T-helper 2 cell treated with Interferon-gamma antibody and Interleukin-4, amounts not matched to agents 5 μg/mL and 100 μg/mL, for 36 hours (primary cell): ENCODE results near the gene PGLYRP3.
"Not testable (repeated sequence)": the region's sequence is repeated elsewhere in the genome, so short reads cannot be mapped to it uniquely, and the experiment has no call there.

Source experiments
- DNase-seq: peaks from one replicate; pipeline ENCODE4 v3.0.0; 2021; ENCODE audit warnings: low spot score
- H3K27ac Mint-ChIP-seq: one replicate; pipeline ENCODE4 v1.8.0; 2021; ENCODE audit warnings: mild to moderate bottlenecking, mixed read lengths
- H3K27me3 Mint-ChIP-seq: one replicate; pipeline ENCODE4 v1.8.0; 2021; ENCODE audit warnings: low read depth, mixed read lengths
- H3K36me3 Mint-ChIP-seq: one replicate; pipeline ENCODE4 v1.8.0; 2021; ENCODE audit warnings: low read depth, mixed read lengths
- H3K4me1 Mint-ChIP-seq: one replicate; pipeline ENCODE4 v1.8.0; 2021; ENCODE audit warnings: low read depth, mixed read lengths
- H3K4me3 Mint-ChIP-seq: one replicate; pipeline ENCODE4 v1.8.0; 2022; ENCODE audit warnings: mild to moderate bottlenecking, moderate library complexity, mixed read lengths
- H3K9me3 Mint-ChIP-seq: one replicate; pipeline ENCODE4 v1.8.0; 2021; ENCODE audit warnings: mixed read lengths

Gene PGLYRP3

GRCh38 chr1:153354515-153355193, 41.9 kb upstream of the PGLYRP3 start:
- Mint-ChIP-seq H3K9me3 (no peaks in the 10 kb centered on the region), H3K27me3 (peaks cover 4% of the 10 kb centered on the region), H3K4me1 (no peaks in the 10 kb centered on the region), H3K27ac (no peak overlapping the region), H3K36me3 (no peaks in the 10 kb centered on the region), H3K4me3 (no peak overlapping the region)
- no peak for DNase-seq

DNA sequence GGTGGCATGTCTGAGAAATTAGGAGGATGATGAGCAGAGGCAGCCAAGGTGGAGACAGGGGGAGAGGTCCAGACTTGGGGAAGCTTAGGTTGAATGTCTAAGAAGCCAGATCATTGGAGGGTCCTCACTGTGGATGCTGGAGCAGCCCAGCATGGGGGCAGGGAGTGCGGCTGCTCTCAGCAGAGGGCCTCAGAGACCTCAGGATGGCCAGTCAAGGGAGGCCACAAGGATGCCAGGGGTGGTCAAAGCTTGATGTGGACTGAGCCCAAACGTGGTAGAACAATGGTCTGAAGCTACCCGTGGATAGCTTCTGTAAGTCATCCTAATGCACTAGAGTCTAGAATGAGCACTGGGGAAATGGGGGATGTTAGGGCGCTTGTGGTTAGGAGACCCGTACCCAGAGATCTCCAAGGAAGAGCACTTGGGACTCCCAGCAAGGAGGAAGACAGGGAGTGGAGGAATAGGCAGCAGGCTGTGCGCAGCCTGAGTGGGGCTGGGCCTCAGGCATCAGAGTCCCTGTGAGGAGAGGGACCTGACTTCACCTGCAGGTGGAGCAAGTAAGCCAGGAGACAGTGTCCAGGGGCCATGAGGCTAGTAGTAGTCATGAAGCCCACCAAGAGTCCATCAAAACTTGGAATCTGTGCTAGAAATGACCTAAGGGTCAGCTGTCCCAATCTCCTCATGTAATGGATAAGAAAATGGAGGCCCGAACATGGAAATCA, 40.6 kb upstream of the PGLYRP3 start:
- Mint-ChIP-seq H3K4me1 (no peaks in the 10 kb centered on the region), H3K27ac (no peak overlapping the region), H3K36me3 (no peaks in the 10 kb centered on the region), H3K9me3 (no peaks in the 10 kb centered on the region), H3K27me3 (peaks cover 4% of the 10 kb centered on the region), H3K4me3 (no peak overlapping the region)
- DNase-seq, result no peak

DNA sequence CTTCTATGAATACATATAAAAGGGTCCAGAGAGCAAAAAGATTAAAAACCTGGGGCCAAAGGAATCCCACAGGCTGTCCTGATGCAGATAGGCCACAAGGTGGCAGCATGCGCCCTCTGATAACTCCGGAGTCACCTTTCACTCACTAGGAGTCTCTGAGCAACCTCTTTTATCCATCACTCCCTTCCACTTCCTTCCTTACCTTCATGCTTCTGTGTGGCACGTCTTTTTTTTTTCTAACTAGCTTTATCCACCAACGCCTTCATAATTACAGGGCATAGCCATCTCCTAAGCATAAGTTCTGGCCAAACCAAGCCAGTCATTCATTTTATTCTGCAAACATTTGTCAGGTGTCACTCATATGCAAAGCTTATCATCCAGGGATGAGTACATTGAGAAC, 39.8 kb upstream of the PGLYRP3 start:
- no peaks in the 10 kb centered on the region for H3K9me3 Mint-ChIP-seq
- no peaks in the 10 kb centered on the region for H3K36me3 Mint-ChIP-seq
- peaks cover 4% of the 10 kb centered on the region for H3K27me3 Mint-ChIP-seq
- DNase-seq, result peak; percentile 35
- no peaks in the 10 kb centered on the region for H3K4me1 Mint-ChIP-seq
- H3K4me3 Mint-ChIP-seq, result no peak overlapping the region
- no peak overlapping the region for H3K27ac Mint-ChIP-seq

- Mint-ChIP-seq H3K4me1 (peaks cover 5% of the 10 kb centered on the region), H3K36me3 (no peaks in the 10 kb centered on the region), H3K27me3 (peaks cover 9% of the 10 kb centered on the region), H3K9me3 (no peaks in the 10 kb centered on the region), H3K27ac (no peak overlapping the region), H3K4me3 (no peak overlapping the region)
- no peak for DNase-seq
Measured at GRCh38 chr1:153350321-153350957, 37.7 kb upstream of the PGLYRP3 start.

GRCh38 chr1:153349363-153350320, 36.9 kb upstream of the PGLYRP3 start:
- DNase-seq, result no peak
- Mint-ChIP-seq H3K36me3 (no peaks in the 10 kb centered on the region), H3K4me1 (peaks cover 6% of the 10 kb centered on the region), H3K9me3 (no peaks in the 10 kb centered on the region), H3K27me3 (peaks cover 9% of the 10 kb centered on the region), H3K27ac (no peak overlapping the region), H3K4me3 (no peak overlapping the region)

DNA sequence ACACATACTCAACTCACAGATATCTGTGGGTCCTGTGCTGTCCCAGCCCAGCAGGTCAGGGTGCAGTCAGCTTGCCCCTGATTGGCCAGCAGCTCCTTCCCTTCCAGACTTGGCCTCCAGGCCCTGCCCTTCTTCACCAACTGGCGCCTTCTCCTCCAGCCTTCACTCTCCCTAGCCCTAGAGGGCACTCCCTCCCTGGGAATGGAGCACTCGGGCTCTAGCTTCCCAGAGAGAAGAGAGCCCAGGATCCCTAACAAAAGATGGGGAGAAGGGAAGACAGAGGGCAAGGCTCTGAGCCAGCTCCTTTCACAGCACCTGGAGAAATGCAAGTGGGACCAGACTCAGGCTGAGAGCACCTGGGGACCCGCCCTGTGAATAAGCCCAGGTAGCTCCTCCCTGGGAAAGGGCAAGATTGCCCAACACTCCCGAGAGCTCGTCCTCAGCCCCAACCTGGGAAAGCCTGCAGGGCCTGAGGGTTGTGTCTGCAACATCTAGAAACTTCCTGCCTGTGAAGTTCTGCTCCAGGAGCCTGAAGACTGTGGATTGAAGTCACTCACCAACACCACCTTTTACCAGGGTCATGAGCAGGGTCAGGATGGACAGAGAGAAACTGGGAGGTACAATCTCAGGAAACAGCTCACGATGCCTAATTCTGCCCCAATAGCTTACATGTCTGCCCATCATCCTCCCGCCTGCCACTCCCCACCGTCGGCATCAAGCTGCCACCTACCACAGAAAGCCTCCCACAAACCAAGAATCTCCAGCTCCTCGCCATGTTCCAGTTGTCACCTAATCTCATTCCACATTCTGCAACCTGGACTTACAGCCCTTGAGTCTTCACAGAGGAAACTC, 36.0 kb upstream of the PGLYRP3 start, which contains the start of gene PGLYRP4:
Gene PGLYRP4, minus strand, starts transcription at position 331 of the 852 bp plus-strand sequence. CDS start 909 bp downstream, outside the sequence.
- Mint-ChIP-seq H3K27ac (no peak within 1 kb of the TSS), H3K4me3 (no peak within 1 kb of the TSS), H3K4me1 (peaks cover 11% of the 10 kb centered on the region), H3K9me3 (no peaks in the 10 kb centered on the region), H3K36me3 (no peaks in the 10 kb centered on the region), H3K27me3 (peaks cover 11% of the 10 kb centered on the region)
- DNase-seq, result no peak

- Mint-ChIP-seq H3K4me3 (no peak overlapping the region), H3K36me3 (no peaks in the 10 kb centered on the region), H3K27me3 (peaks cover 10% of the 10 kb centered on the region), H3K4me1 (peaks cover 13% of the 10 kb centered on the region), H3K9me3 (no peaks in the 10 kb centered on the region), H3K27ac (no peak overlapping the region)
- no peak for DNase-seq
Measured at GRCh38 chr1:153347856-153348255, 35.1 kb upstream of the PGLYRP3 start.

GRCh38 chr1:153347049-153347448, 34.3 kb upstream of the PGLYRP3 start:
- not testable (repeated sequence) for H3K4me3 Mint-ChIP-seq

GRCh38 chr1:153346077-153346723, 33.4 kb upstream of the PGLYRP3 start:
- no peak overlapping the region for H3K27ac Mint-ChIP-seq
- no peak for DNase-seq
- H3K36me3 Mint-ChIP-seq, result no peaks in the 10 kb centered on the region
- peaks cover 9% of the 10 kb centered on the region for H3K27me3 Mint-ChIP-seq
- H3K9me3 Mint-ChIP-seq, result no peaks in the 10 kb centered on the region
- H3K4me3 Mint-ChIP-seq, result no peak overlapping the region
- H3K4me1 Mint-ChIP-seq, result peaks cover 13% of the 10 kb centered on the region

More at GRCh38 chr1:153347049-153347448, 34.3 kb upstream of the PGLYRP3 start:
- H3K4me1 Mint-ChIP-seq, result peaks cover 13% of the 10 kb centered on the region
- H3K27ac Mint-ChIP-seq, H3K27me3 Mint-ChIP-seq, DNase-seq, H3K36me3 Mint-ChIP-seq, H3K9me3 Mint-ChIP-seq: not testable (repeated sequence)

- Mint-ChIP-seq H3K9me3 (no peaks in the 10 kb centered on the region), H3K36me3 (no peaks in the 10 kb centered on the region), H3K27ac (no peak overlapping the region), H3K27me3 (peaks cover 12% of the 10 kb centered on the region), H3K4me3 (no peak overlapping the region), H3K4me1 (peaks cover 13% of the 10 kb centered on the region)
- peak; percentile 3 for DNase-seq
Measured at GRCh38 chr1:153345187-153346076, 32.7 kb upstream of the PGLYRP3 start.

DNA sequence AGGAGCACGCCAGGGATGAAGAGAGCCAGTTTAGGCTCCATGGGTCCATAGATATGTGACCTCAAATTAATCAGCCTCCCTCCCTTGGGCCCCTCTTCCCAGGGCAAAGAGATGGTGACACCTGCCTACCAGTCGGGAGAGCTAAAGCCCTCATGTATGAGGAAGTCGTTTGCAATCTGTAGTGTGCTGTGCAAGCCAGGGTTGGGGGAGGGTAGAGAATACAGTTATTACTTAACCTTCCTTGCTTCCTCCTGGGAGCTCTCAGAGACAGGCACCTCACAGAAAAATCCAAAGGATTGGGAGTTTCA, 31.9 kb upstream of the PGLYRP3 start:
- no peaks in the 10 kb centered on the region for H3K36me3 Mint-ChIP-seq
- H3K4me3 Mint-ChIP-seq, result no peak overlapping the region
- H3K27me3 Mint-ChIP-seq, result peaks cover 10% of the 10 kb centered on the region
- H3K9me3 Mint-ChIP-seq, result no peaks in the 10 kb centered on the region
- H3K27ac Mint-ChIP-seq, result no peak overlapping the region
- peaks cover 19% of the 10 kb centered on the region for H3K4me1 Mint-ChIP-seq
- DNase-seq, result no peak
